SH-SY5Y (cell line): ENCODE results near the gene CD163.

Source experiments
- GATA2 ChIP-seq: IDR thresholded peaks from 2 replicates; pipeline ENCODE4 v1.6.1; 2011; ENCODE audit warnings: mild to moderate bottlenecking, low read depth, low read length
- GATA3 ChIP-seq: IDR thresholded peaks from 2 replicates; pipeline ENCODE4 v1.6.1; 2011; ENCODE audit warnings: low read depth, mild to moderate bottlenecking, low read length, moderate library complexity

DNA sequence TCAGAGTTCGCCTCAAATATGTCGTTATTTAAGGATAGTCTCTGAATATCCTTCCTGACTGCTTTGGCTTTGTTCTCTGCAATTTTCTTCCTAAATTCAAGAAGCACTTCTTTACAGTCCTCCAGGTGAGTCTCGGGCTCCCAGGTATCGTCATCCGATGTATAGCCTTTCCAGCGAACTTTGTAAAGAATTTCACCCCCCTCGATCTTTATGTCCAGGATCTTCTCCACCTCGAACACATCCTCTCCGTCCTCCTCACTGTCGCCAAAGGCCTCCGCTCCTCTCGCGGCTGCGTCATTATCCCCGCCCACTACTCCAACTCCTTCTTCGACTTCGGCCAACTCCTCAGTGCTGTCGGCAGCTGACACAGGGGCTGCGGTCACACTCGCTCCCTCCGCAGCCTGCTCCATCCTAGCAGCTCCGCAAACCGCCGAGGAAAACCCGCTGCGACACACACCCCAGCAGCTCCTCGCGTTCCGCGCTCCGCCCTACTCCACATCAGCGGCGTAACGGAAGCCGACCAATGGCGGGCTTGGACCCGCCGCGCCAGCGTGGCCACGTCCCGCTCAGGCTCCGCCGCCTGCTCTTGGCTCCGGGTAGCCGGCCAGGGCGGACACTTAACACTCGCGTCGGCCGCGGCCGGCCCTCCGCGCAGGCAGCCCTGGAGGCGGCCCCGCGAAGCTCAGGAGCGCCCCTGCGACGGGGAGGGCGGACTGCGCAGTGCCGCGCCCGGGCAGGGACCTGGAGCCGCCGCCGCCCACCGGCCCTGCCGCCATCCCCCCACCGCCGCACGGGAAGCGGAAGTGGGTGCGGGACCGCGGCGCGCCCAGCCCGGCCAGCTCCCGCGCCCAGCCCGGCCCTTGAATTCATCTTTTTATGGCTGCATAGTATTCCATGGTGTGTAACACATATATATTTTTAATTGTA, 63.7 kb downstream of the CD163 start:
- TF ChIP-seq GATA2 (no peak), GATA3 (no peak)
